Astrocyte (in vitro differentiated cells and primary cell): ENCODE measurements around the gene MFAP2.

ENCODE experiments used
- EZH2 ChIP-seq: IDR thresholded peaks from 2 replicates; pipeline ENCODE4 v1.6.1; 2012; ENCODE audit warnings: mild to moderate bottlenecking, low read length, inconsistent platforms; ENCODE audit not compliant: insufficient read depth
- TF ChIP-seq, protein P1 (sequence below): IDR thresholded peaks from 2 replicates; pipeline ENCODE4 v1.5.1; 2011; ENCODE audit warnings: low read depth, mild to moderate bottlenecking, inconsistent platforms, low read length, moderate library complexity; ENCODE audit not compliant: insufficient read depth

DNA sequence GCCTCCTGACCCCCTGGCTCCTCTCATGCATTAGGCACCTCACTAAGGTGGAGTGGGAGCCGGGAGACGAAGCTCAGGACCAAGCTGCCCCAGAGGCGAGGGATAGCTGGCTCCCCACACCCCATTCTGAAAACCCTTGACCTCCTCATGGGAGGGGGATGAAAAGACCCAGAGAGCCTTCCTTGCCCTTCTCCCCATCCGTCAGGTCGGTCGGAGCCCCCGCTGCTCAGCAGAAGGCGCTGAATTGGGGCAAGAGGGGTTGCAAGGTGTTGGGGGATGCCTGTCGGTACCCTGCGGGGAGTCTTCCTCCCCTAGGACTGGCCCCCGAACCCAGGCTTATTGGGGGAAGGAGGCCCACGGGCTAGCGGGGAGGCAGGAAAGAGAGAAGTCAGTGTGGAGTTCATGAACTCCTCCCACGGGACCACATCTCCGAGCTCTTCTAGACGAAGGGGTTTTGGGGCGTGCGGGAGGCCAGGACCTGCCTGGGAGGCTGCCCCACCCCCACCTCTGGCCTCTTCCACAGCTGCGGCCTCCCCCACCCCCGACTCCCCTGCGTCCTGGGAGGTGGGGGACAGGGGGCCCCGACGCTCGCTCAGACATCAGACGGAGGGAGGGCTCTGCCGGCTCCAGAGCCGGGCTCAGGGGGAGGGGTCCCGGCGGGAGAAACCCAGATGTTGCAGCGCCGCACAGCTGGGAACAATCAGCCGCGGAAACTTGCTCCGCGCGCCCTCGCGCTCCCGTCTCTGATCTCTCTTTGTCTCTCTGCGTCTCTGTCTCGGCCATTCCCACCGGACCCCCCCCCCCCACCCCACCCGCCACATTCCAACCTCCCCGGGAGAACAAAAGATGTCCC is 719 bp downstream of the MFAP2 start:
- TF ChIP-seq, protein P1, sequence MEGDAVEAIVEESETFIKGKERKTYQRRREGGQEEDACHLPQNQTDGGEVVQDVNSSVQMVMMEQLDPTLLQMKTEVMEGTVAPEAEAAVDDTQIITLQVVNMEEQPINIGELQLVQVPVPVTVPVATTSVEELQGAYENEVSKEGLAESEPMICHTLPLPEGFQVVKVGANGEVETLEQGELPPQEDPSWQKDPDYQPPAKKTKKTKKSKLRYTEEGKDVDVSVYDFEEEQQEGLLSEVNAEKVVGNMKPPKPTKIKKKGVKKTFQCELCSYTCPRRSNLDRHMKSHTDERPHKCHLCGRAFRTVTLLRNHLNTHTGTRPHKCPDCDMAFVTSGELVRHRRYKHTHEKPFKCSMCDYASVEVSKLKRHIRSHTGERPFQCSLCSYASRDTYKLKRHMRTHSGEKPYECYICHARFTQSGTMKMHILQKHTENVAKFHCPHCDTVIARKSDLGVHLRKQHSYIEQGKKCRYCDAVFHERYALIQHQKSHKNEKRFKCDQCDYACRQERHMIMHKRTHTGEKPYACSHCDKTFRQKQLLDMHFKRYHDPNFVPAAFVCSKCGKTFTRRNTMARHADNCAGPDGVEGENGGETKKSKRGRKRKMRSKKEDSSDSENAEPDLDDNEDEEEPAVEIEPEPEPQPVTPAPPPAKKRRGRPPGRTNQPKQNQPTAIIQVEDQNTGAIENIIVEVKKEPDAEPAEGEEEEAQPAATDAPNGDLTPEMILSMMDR: no peak
- TF ChIP-seq EZH2: no peak
